SKM-1 treated with dmso at 0.1 percent for 144 hours (cell line): ENCODE results near the gene RASGRF2.
"Not testable (repeated sequence)": the region's sequence is repeated elsewhere in the genome, so short reads cannot be mapped to it uniquely, and the experiment has no call there.

Experiments
- DNase-seq: peaks from one replicate; lab custom pipeline; 2025; ENCODE audit not compliant: unreplicated experiment; lab: John Stamatoyannopoulos, UW

RASGRF2 gene

GRCh38 chr5:81068063-81068462, 107.9 kb downstream of the RASGRF2 start:
- no peak for DNase-seq

- no peak for DNase-seq
These were observed 108.5 kb downstream of the RASGRF2 start for GRCh38 chr5:81068635-81069034.

DNA sequence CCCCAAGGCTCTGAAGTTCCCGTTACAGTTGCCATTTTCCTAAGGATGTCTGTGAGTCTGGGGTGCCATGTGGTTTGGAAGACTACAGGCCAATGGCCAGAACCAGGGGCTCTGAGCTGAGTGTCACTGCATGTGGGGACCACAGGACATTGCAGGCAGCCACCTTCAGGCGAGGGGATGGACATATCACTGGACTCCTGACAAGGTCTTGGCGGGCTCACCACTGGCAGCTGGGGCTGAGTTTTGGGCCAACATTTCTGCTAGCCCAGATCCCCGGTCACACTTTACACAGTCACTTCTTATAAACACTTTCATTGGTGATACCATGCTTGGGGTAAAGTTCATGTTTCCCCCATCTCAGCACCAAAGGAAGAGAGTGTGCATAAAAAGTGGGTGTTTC, 109.8 kb downstream of the RASGRF2 start:
- DNase-seq = no peak

GRCh38 chr5:81070571-81071255, 110.5 kb downstream of the RASGRF2 start:
- no peak for DNase-seq

GRCh38 chr5:81075041-81075440, 114.9 kb downstream of the RASGRF2 start:
- DNase-seq = no peak

DNA sequence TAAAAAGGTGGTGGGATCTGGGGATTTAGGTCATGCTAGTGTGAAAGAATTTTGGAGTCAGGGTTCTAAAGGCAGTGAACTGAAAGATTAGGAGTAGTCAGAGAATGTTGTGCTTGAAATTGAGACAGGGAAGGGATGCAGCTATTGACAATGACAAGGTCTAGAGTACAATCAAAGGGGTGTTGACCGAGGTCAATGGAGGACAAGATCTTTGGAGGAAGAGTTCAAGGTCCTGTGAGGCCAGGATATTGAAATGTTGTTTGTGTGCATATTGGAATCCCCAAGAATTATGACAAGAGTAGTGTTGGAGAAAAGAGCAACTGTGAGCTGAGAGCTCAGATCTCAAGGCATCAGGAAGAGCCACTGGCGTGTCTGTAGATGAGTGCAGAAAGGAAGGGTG, 116.9 kb downstream of the RASGRF2 start:
- no peak for DNase-seq

DNA sequence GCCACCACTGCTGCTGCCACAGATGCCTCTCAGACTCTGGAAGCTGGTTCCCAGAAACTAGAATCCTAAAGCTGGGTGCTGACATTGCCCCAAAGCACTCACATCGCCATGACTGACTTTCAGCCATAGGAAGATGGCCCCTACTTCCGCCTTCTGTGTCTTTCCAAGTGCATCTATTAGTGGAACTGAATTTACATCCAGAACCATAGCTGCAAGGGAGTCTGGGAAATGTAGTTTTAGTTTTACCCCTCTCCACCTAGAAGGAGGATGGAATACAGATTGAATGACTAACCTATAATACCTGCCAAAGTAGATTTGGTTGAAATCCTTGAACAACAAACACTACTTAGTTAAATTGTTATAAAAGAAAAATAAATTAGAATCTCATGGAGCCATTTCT, 118.8 kb downstream of the RASGRF2 start:
- no peak for DNase-seq

DNA sequence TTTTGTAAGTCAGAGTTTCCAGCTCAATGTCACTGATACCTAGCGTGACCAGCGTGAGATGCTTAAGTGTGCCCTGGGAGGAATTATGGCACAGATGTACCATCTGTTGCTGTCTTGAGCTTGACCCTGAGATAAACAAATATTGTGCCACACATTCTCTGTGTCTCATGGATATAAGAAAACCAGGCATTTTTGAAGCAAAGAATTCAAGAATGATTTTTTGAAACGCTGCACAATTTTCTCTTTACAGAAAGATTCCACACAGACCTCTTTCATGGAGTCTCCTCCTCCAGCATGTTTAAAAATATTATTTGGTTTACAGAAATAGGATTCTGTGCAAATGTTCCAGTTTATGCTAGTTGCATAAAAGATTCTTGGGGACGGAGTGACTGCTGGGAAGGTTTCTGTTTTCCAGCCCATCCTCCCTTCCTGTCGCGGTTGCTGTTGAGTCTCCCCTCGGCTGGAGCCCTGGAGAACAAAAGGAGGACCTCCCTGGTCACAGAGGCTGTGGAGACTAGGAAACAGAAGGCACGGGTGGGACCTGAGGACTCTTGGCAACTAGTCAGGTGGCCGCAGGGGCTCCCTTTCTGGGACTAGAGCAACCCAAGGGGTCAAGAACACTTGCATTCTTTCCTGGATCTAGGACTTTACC, 120.8 kb downstream of the RASGRF2 start:
- DNase-seq = no peak

GRCh38 chr5:81081461-81081835, 121.3 kb downstream of the RASGRF2 start:
- no peak for DNase-seq

DNA sequence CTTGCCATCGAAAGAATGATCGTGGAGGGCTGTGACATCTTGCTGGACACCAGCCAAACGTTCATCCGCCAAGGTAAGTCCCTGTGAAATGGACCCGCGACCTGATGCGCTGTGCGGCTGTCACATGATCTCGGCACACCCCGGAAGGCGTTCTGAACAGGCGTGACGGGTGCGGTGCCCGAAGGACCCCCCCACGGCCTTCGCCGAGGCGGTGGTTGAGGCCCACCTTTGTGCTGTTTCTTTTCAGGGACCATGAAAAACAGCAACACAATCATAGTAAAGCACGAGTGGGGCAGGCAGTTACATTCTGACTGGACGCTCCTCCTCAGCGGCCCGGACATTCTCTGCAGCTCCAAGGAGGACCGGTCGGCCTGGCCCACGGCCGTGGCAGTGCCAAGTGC, 126.7 kb downstream of the RASGRF2 start:
- DNase-seq = no peak

DNA sequence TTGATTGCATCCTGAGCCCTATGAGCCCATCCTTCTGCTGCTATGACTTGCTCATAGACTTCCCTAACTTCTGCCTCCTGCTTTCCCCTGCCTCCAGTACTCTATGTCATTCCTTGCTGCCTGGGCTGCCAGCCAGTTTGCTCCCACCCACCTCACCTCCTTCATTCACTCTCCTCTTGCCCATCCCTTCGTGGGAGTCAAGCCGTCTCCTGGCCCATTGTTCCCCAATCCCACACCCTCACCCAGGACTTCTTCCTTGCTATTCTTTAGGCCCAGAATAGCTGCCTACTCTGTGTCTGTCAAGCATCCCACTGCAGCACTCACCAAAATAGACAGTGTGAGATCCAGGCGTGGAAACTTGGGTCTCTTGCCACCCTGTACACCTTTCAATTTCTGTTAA, 131.0 kb downstream of the RASGRF2 start:
- DNase-seq = no peak

DNA sequence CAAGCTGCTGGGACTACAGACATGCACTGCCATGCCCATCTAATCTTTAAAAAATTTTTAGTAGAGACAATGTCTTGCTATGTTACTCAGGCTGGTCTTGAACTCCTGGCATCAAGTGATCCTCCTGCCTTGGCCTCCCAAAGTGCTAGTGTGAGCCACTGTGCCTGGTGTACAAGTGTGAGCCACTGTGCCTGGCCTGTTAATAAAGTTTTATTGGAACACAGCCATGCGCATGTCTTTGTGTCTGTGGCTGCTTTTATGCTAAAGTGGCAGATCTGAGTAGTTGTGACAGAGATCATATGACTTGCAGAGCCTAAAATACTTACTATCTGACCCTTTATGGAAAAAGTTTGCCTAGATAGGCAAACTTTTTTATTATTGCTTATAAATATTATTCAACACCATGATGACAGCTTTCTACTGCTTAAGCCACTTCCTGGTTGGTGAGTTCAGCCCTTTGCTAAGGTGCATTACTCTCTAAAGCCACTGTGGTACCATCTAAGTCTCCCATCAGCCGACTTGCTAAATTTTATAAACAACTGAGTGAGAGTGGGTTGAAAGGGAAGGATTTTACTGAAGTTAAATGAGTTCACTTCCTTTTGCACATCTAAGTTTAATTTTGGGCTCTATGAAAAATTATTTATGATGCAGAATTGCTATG, 133.5 kb downstream of the RASGRF2 start:
- no peak for DNase-seq

DNA sequence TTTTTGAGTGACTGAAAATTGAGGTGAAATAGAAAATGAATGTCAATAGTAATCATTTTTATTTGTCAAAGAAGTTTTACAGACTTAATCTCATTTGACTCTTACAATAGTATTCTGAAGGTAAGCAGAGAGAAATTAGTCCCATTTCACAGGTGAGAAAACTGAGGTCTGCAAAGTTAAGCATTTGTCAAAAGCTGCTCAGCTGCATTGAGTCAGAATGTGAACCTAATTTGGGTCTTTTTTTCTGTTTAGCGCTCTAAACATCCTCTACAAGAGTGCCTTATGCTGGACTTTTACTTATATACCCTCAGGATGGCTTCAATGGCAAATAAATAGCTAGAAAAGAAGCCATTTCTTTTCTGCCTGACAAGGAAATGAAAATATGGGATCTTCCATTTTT, 135.7 kb downstream of the RASGRF2 start:
- no peak for DNase-seq

- no peak for DNase-seq
These were observed 137.6 kb downstream of the RASGRF2 start for GRCh38 chr5:81097713-81098112.

- no peak for DNase-seq
These were observed 145.2 kb downstream of the RASGRF2 start for GRCh38 chr5:81105261-81105877.

DNA sequence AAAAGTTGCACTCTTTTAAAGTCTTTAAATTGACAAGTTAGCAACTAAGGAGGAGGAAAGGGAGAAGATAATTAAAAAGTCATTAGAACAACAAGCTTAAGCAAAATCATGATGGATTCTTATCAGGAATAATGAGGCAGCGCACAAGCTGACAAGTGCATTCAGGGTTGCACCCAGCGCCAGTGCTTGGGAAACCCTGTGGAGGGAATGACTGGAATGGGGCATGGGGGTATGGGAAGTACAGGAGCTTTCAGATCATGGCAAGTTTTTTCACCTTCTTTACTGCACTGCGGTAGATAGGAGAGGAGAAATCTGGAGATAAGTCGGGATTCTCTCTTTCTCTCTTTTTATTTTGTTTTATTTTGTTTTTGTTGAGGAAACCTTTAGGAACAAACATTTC, 155.1 kb downstream of the RASGRF2 start:
- DNase-seq = no peak

- no peak for DNase-seq
These were observed 157.4 kb downstream of the RASGRF2 start for GRCh38 chr5:81117566-81117965.

DNA sequence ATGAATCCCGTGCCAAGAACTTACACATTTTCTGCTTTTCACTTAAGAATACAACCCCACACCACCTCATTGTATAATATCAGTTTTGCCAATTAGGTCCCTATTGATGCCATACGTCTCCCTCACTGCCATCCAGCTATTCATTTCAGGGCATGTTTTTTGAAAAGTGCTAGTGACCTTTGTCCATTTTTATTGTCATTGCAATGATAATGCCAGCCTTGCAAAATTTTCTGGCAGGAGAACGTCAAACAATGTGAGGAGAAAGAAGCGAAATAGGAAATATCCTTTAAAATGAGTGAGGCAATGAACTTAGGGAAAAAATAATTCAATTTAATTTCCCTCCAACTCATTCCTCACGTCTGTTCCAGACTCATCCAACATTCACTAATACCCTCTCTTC, 161.1 kb downstream of the RASGRF2 start:
- no peak for DNase-seq

DNA sequence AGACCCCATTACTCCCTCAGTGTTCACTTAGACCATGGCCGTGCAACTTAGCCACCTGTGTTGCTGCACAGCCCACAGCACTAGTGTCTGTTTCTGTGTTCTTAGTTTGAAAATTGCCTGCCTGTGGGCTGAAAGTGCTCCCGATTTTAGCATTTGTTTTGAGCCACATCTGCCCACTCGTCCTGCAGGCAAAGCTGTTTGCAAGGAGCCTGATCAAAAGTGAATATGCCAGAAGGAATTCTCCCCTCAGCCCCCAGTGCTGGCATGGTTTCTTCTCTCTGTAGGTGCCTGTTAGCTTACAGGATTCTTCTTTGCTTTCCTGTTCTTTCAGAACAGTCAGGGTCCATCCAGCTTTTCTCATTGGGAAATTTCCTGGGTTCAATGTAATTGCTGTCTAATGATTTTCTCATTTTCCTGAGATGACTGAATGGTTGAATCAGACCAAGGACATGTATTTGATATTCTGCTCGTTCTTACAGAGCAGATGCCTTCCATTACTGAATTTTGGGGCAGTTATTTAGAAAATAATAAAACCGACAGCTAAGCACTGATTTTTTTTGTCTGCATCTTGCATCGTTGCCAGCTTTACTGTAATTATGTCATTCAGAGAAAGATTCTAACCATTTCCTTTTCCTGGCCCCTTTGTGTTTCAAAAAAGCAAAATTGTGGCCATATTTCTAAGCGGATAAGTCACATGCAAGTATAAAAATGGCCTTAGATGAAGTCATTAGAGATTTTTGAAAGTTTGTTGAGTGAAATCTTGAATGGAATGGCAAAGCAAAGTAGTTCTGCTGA, 161.9 kb downstream of the RASGRF2 start:
- DNase-seq = no peak

- not testable (repeated sequence) for DNase-seq
These were observed 164.5 kb downstream of the RASGRF2 start for GRCh38 chr5:81124689-81125088.

DNA sequence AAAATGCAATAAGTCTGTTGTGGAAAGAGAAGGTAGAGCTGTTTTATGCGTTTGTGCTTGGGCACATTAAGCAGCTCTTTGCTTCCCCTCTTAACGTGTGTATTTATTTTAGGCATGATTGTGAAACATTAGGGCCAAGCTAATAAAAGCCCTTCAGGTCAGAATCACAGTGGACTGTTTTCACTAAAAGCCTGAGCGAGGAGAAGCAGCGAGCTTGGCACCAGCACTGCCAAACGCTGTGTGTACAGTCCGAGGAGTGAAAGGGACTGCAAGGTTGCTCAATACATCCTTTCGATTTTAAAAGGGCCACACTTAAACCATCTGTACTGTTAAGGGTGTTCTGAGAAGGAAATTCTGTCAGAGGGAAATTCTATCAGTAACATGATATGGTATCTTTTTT, 165.8 kb downstream of the RASGRF2 start:
- DNase-seq = peak; percentile 42
